Panc1 (cell line): ENCODE data around the gene PROK1. TPM values are rescaled to one million over a fixed set of nuclear protein-coding genes. Genes with fewer than 3 reads are reported as not detected.

Source experiments
- ATAC-seq: fragments of 200-7000 bp; cut with Tn5 transposase; 2 replicates; pipeline ENCODE4 v1.9.1; 2020; ENCODE audit warnings: mild to moderate bottlenecking, moderate library complexity
- BruUV-seq: library from RNA; stranded (reverse); fragments of 400-500 nt; replicated peaks from 2 replicates; lab custom pipeline; 2021; lab: Mats Ljungman, UMichigan
- CTCF ChIA-PET: fragments of 300-600 bp; sonication (Branson Sonifier 250); formaldehyde crosslinking; loops from one replicate; lab custom pipeline; 2022; ENCODE audit warnings: antibody characterized with exemption; lab: Charles Lee
- POLR2A ChIA-PET: fragments of 300-600 bp; sonication (Branson Sonifier 250); formaldehyde crosslinking; loops from one replicate; lab custom pipeline; 2022; ENCODE audit warnings: antibody characterized with exemption; lab: Charles Lee
- DNase-seq: peaks from one replicate; pipeline ENCODE4 v3.0.0-alpha.2; 2010; ENCODE audit warnings: low read depth, low spot score
- H3K27ac ChIP-seq: 2 replicates; pipeline ENCODE4 v1.5.1; 2011; ENCODE audit warnings: mild to moderate bottlenecking, low read length, inconsistent platforms
- H3K27me3 ChIP-seq: fragments of 200-500 bp; sonication (Bioruptor generic); 2 replicates; pipeline ENCODE4 v1.6.0; 2014; ENCODE audit warnings: low read length, inconsistent platforms; ENCODE audit not compliant: control insufficient read depth, insufficient read depth
- H3K36me3 ChIP-seq: fragments of 200-500 bp; sonication (Bioruptor generic); 2 replicates; pipeline ENCODE4 v1.5.1; 2014; ENCODE audit warnings: inconsistent platforms, mild to moderate bottlenecking, low read length, moderate library complexity; ENCODE audit not compliant: control insufficient read depth, insufficient read depth
- H3K4me1 ChIP-seq: 2 replicates; pipeline ENCODE4 v1.5.1; 2011; ENCODE audit warnings: inconsistent platforms, mild to moderate bottlenecking, low read length, moderate library complexity; ENCODE audit not compliant: control insufficient read depth, insufficient read depth
- H3K4me3 ChIP-seq, 2 experiments: 2 replicates each; pipeline ENCODE4 v1.5.1; 2011 to 2012; ENCODE audit warnings: low read depth in 2 of 2, low read length in 2 of 2, mild to moderate bottlenecking in 2 of 2, inconsistent platforms in 1 of 2, moderate library complexity in 1 of 2
- H3K9me3 ChIP-seq: fragments of 200-500 bp; sonication (Bioruptor generic); 2 replicates; pipeline ENCODE4 v1.5.1; 2014; ENCODE audit warnings: low read depth, mild to moderate bottlenecking, inconsistent platforms, low read length, moderate library complexity; ENCODE audit not compliant: control insufficient read depth, insufficient read depth
- CTCF ChIP-seq: fragments of 450-650 bp; IDR thresholded peaks from 2 replicates; pipeline ENCODE4 v1.5.1; 2017; ENCODE audit warnings: mild to moderate bottlenecking
- POLR2AphosphoS5 ChIP-seq: IDR thresholded peaks from 2 replicates; pipeline ENCODE4 v1.6.1; 2012; ENCODE audit warnings: mild to moderate bottlenecking, low read depth, low read length, moderate library complexity
- REST ChIP-seq, 2 experiments: IDR thresholded peaks; 2 replicates each; pipeline ENCODE4 v1.6.1; 2011 to 2012; ENCODE audit warnings: low read depth in 2 of 2, control low read depth in 1 of 2, low read length in 1 of 2, mild to moderate bottlenecking in 1 of 2, moderate library complexity in 1 of 2; ENCODE audit not compliant: insufficient read depth in 1 of 2
- SIN3A ChIP-seq: IDR thresholded peaks from 2 replicates; pipeline ENCODE4 v1.6.1; 2012; ENCODE audit warnings: low read depth, mild to moderate bottlenecking, low read length, moderate library complexity, borderline replicate concordance; ENCODE audit not compliant: insufficient read depth
- TCF7L2 ChIP-seq: IDR thresholded peaks from 2 replicates; pipeline ENCODE4 v1.6.1; 2011; ENCODE audit warnings: mild to moderate bottlenecking, low read depth, low read length, inconsistent platforms
- in situ Hi-C: cut with HindIII; loops from 2 replicates; pipeline ENCODE4 v1.10.0; 2016; ENCODE audit warnings: low sequenced_read_pairs, low pct_unique_long_range_greater_than_20kb
- intact Hi-C: fragments of 100-400 bp; cut with micrococcal nuclease; formaldehyde crosslinking; loops from one replicate; pipeline ENCODE4 v1.10.0; 2022; ENCODE audit not compliant: unreplicated experiment
- total RNA-seq: library from RNA; stranded (reverse); gene quantifications from one replicate; pipeline ENCODE4 v1.2.1, GENCODE V29; 2021; ENCODE audit not compliant: unreplicated experiment

PROK1 gene
- total RNA-seq, 1 experiment from 2014 or later = not detected

- intact Hi-C loops (no loop called here), in situ Hi-C loops (no loop called here)
- no peaks in the 10 kb centered on the region for H3K27me3 ChIP-seq
- no peak overlapping the region for H3K4me3 ChIP-seq
- no peaks in the 10 kb centered on the region for H3K36me3 ChIP-seq
- H3K9me3 ChIP-seq = no peaks in the 10 kb centered on the region
- no peak for TF ChIP-seq REST (IDR thresholded peaks at IDR 0.05; ENCODE audit: insufficient read depth in 1 of 2, low read depth in 2 of 2, low read length in 1 of 2)
- TF ChIP-seq CTCF = no peak
- TF ChIP-seq POLR2AphosphoS5 = no peak
- no peak for TF ChIP-seq TCF7L2
- TF ChIP-seq SIN3A = no peak
- DNase-seq (no peak), ATAC-seq (no peak)
- ChIA-PET CTCF (no interaction called here), POLR2A (no interaction called here)
- no TSS peak for BruUV-seq
- H3K27ac ChIP-seq = no peak overlapping the region
- no peaks in the 10 kb centered on the region for H3K4me1 ChIP-seq
These were observed 36.8 kb downstream of the PROK1 start for GRCh38 chr1:110487726-110488125.

- BruUV-seq = no TSS peak
- Histone ChIP-seq H3K36me3 (no peaks in the 10 kb centered on the region), H3K4me3 (no peak overlapping the region), H3K27ac (no peak overlapping the region), H3K9me3 (no peaks in the 10 kb centered on the region), H3K27me3 (no peaks in the 10 kb centered on the region), H3K4me1 (no peaks in the 10 kb centered on the region)
- POLR2A ChIA-PET = no interaction called here
- no peak for TF ChIP-seq TCF7L2
- DNase-seq = no peak
- CTCF ChIA-PET = no interaction called here
- intact Hi-C loops (no loop called here), in situ Hi-C loops (no loop called here)
- ATAC-seq = no peak
These were observed 37.2 kb downstream of the PROK1 start for GRCh38 chr1:110488161-110488560.

GRCh38 chr1:110488867-110489266 is 37.9 kb downstream of the PROK1 start:
- BruUV-seq = no TSS peak
- DNase-seq = no peak
- CTCF ChIA-PET = no interaction called here
- in situ Hi-C loops (no loop called here), intact Hi-C loops (no loop called here)
- no peak for ATAC-seq
- TF ChIP-seq SIN3A (no peak), TCF7L2 (no peak), REST (IDR thresholded peaks at IDR 0.05; ENCODE audit: insufficient read depth in 1 of 2, low read depth in 2 of 2, low read length in 1 of 2) (no peak), CTCF (no peak), POLR2AphosphoS5 (no peak)
- Histone ChIP-seq H3K4me3 (no peak overlapping the region), H3K36me3 (no peaks in the 10 kb centered on the region), H3K4me1 (no peaks in the 10 kb centered on the region), H3K9me3 (no peaks in the 10 kb centered on the region), H3K27ac (no peak overlapping the region), H3K27me3 (no peaks in the 10 kb centered on the region)
- POLR2A ChIA-PET = no interaction called here
